Neutrophil (primary cell): Measurements from ENCODE around the gene NGB.
"Not testable (repeated sequence)": the region's sequence is repeated elsewhere in the genome, so short reads cannot be mapped to it uniquely, and the experiment has no call there.

Experiments used
- H3K27ac ChIP-seq: fragments of 200-600 bp; sonication (generic); 2 replicates; pipeline ENCODE4 v1.5.1; 2016; ENCODE audit warnings: mild to moderate bottlenecking, moderate library complexity
- H3K27me3 ChIP-seq: fragments of 200-600 bp; sonication (generic); 2 replicates; pipeline ENCODE4 v1.6.0; 2016; ENCODE audit warnings: mild to moderate bottlenecking
- H3K36me3 ChIP-seq: fragments of 200-600 bp; sonication (generic); 2 replicates; pipeline ENCODE4 v1.5.1; 2017
- H3K4me1 ChIP-seq, 2 experiments: fragments of 200-600 bp in 1 of 2; sonication (generic) in 1 of 2; 1 replicate in 1 of 2; 2 replicates in 1 of 2; pipeline versions ENCODE4 v1.5.1 to v1.6.1; 2013 to 2016; ENCODE audit warnings: low read depth in 1 of 2, low read length in 1 of 2, mild to moderate bottlenecking in 1 of 2, moderate library complexity in 1 of 2; ENCODE audit not compliant: control insufficient read depth in 1 of 2, insufficient read depth in 1 of 2
- H3K4me3 ChIP-seq, 2 experiments: fragments of 200-600 bp in 1 of 2; sonication (generic) in 1 of 2; 1 replicate in 1 of 2; 2 replicates in 1 of 2; pipeline ENCODE4 v1.5.1; 2013 to 2016; ENCODE audit warnings: low read depth in 1 of 2, low read length in 1 of 2, mild to moderate bottlenecking in 1 of 2, moderate library complexity in 1 of 2
- H3K9me3 ChIP-seq: fragments of 200-600 bp; sonication (generic); 2 replicates; pipeline ENCODE4 v1.5.1; 2016
- CTCF ChIP-seq: fragments of 200-600 bp; sonication (generic); IDR thresholded peaks from 2 replicates; pipeline ENCODE4 v1.5.1; 2016; ENCODE audit warnings: antibody characterized with exemption

The NGB gene

GRCh38 chr14:77281852-77282410, 10.9 kb upstream of the NGB start:
- Histone ChIP-seq H3K27me3 (no peaks in the 10 kb centered on the region), H3K4me3 (no peak overlapping the region), H3K27ac (no peak overlapping the region), H3K4me1 (no peaks in the 10 kb centered on the region), H3K9me3 (no peaks in the 10 kb centered on the region), H3K36me3 (no peaks in the 10 kb centered on the region)
- TF ChIP-seq CTCF: no peak

GRCh38 chr14:77280921-77281320, 9.9 kb upstream of the NGB start:
- not testable (repeated sequence) for H3K27ac ChIP-seq, H3K4me1 ChIP-seq, H3K4me3 ChIP-seq, H3K36me3 ChIP-seq, H3K27me3 ChIP-seq, H3K9me3 ChIP-seq

GRCh38 chr14:77279719-77280118, 8.7 kb upstream of the NGB start:
- H3K4me1 ChIP-seq: peaks cover 4 to 15% of the 10 kb centered on the region in 2 experiments
- H3K27ac ChIP-seq: no peak overlapping the region
- no peak overlapping the region for H3K4me3 ChIP-seq
- no peaks in the 10 kb centered on the region for H3K36me3 ChIP-seq
- TF ChIP-seq CTCF: no peak
- no peaks in the 10 kb centered on the region for H3K9me3 ChIP-seq
- H3K27me3 ChIP-seq: no peaks in the 10 kb centered on the region

- H3K4me3 ChIP-seq: no peak overlapping the region
- no peaks in the 10 kb centered on the region for H3K36me3 ChIP-seq
- no peak for TF ChIP-seq CTCF
- H3K27ac ChIP-seq: no peak overlapping the region
- H3K4me1 ChIP-seq: peaks cover 4 to 15% of the 10 kb centered on the region in 2 experiments
- H3K9me3 ChIP-seq: no peaks in the 10 kb centered on the region
- H3K27me3 ChIP-seq: no peaks in the 10 kb centered on the region
These were observed 7.6 kb upstream of the NGB start for GRCh38 chr14:77278461-77279230.

GRCh38 chr14:77276959-77277358, 6.0 kb upstream of the NGB start:
- peaks cover 4 to 15% of the 10 kb centered on the region in 2 experiments for H3K4me1 ChIP-seq
- no peak for TF ChIP-seq CTCF

GRCh38 chr14:77276295-77276935, 5.4 kb upstream of the NGB start:
- Histone ChIP-seq H3K36me3 (no peaks in the 10 kb centered on the region), H3K27me3 (peaks cover 16% of the 10 kb centered on the region), H3K4me1 (peaks cover 4 to 15% of the 10 kb centered on the region in 2 experiments), H3K27ac (no peak overlapping the region), H3K4me3 (no peak overlapping the region), H3K9me3 (no peaks in the 10 kb centered on the region)
- TF ChIP-seq CTCF: no peak

More at GRCh38 chr14:77276959-77277358, 6.0 kb upstream of the NGB start:
- no peak overlapping the region for H3K4me3 ChIP-seq
- peaks cover 10% of the 10 kb centered on the region for H3K27me3 ChIP-seq
- no peak overlapping the region for H3K27ac ChIP-seq
- no peaks in the 10 kb centered on the region for H3K36me3 ChIP-seq
- H3K9me3 ChIP-seq: no peaks in the 10 kb centered on the region
